GM10266 (cell line): Measurements from ENCODE around the gene MARK2.
A peak's percentile ranks its signal among the peaks of the same experiment; 100 is the strongest.

Experiments used
- DNase-seq: peaks from one replicate; pipeline ENCODE4 v3.0.0; 2012; ENCODE audit errors: extremely low spot score
- TF ChIP-seq, protein P1 (sequence below): IDR thresholded peaks from 2 replicates; pipeline ENCODE4 v1.5.1; 2012; ENCODE audit warnings: mild to moderate bottlenecking, low read depth; ENCODE audit not compliant: control insufficient read depth, insufficient read depth; ENCODE audit errors: missing control alignments

MARK2 gene

DNA sequence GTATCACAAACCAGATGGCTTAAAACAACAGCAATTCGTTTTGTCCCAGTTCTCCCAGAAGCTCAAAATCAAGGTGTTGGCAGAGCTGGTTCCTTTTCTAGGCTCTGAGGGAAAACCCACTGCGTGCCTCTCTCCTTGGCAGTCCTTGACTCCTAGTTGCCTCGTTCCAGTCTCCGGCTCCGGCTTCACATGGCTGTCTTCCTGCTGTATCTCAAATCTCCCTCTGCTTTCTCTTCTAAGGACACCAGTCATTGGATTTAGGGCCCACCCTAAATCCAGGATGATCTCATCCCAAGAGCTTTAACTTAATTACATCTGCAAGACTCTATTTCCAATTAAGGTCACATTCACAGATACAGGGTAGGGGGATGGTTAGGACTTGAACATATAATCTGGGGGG is 90.7 kb downstream of the MARK2 start:
- TF ChIP-seq, protein P1, sequence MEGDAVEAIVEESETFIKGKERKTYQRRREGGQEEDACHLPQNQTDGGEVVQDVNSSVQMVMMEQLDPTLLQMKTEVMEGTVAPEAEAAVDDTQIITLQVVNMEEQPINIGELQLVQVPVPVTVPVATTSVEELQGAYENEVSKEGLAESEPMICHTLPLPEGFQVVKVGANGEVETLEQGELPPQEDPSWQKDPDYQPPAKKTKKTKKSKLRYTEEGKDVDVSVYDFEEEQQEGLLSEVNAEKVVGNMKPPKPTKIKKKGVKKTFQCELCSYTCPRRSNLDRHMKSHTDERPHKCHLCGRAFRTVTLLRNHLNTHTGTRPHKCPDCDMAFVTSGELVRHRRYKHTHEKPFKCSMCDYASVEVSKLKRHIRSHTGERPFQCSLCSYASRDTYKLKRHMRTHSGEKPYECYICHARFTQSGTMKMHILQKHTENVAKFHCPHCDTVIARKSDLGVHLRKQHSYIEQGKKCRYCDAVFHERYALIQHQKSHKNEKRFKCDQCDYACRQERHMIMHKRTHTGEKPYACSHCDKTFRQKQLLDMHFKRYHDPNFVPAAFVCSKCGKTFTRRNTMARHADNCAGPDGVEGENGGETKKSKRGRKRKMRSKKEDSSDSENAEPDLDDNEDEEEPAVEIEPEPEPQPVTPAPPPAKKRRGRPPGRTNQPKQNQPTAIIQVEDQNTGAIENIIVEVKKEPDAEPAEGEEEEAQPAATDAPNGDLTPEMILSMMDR, result no peak

DNA sequence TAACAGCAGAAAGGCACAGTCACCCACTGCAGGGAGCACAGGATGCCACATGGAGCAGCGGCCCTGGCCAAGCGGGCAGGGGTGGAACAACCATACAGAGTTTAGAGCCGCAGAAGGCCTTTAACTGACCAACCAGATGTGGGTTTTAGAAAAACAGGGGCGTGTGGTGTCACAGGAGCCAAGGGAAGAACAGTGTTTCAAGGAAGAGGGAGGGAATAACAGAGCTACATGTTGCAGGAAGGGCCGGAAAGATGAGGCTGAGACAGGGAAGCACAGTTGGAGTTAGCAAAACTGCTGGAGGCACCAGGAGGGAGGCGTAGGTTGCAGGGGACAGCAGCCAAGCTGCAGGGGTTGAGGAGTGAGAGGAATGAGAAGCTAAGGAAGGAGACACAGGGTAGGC is 92.1 kb downstream of the MARK2 start:
- DNase-seq, result no peak
- TF ChIP-seq, protein P1, result no peak

More for the DNA sequence above, 90.7 kb downstream of the MARK2 start:
- no peak for DNase-seq

DNA sequence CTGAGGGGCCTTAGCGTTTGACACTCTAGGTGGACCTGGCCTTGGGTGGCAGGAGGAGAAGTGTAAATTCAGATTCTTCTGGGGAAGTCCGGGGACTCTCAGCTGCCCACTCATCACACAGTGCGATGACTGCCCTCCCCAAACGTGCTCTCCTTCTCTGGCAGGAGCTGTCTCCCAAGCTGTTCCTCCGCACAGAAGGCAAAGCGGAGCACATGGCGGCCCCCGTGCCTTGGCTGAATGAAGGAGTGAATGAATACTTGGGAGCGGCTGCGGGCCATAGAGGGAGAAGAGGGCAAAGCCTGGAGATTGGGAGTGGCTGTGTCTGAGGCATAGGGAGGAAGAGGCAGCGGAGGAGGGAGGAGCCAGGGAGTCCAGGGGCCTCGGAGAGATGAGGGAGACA is 93.0 kb downstream of the MARK2 start:
- TF ChIP-seq, protein P1, result no peak
- no peak for DNase-seq

DNA sequence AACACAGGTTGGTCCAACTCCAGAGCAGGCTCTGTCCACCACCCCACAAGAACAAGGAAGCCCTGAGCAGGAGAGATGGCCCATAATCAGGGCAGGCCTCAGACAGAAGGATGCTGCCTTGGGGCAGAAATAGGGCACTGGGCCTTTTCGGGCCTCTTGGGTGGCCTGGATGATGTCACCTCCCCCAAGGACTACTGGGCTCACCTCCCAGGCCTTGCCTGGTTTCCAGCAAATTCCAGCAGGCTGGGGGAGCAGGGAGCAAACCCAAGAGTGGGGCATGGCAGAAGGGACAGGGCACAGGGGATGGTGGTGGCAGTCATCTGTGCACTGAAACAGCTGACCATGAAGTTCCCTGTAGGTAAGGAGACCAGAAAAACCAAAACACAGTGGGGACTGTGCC is 94.5 kb downstream of the MARK2 start:
- TF ChIP-seq, protein P1, result no peak
- no peak for DNase-seq

DNA sequence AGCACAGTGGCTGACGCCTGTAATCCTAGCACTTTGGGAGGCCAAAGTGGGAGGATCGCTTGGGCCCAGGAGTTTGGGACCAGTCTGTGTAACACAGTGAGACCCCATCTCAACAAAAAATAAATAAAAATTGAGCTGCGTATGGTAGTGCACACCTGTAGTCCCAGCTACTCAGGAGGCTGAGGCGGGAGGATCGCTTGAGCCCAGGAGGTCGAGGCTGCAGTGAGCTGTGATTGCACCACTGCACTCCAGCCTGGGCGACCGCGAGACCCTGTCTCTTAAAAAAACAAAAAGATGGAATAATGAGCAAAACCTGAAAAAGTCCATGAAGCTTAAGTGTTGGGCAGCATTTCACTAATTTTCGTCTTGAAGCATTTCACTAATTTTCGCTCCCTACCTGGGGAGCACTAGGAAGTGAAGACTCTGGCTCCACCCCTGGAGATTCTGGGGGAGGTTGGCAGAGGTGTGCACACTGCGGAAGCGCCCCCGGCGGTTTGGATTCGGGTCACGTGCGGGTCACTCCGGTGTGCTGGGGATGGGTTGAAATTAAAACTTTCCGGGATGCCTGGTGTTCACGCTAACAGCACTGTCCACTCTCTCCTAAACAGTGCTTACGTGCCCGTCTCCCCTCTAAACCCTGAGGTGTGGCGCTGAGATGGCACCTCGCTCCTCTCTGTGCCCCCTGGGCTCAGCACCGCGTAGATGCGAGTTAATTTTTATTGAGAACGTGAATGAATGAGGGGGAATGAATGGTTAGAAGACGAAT is 99.0 kb downstream of the MARK2 start:
- TF ChIP-seq, protein P1, result no peak
- DNase-seq, result peak; percentile 31

DNA sequence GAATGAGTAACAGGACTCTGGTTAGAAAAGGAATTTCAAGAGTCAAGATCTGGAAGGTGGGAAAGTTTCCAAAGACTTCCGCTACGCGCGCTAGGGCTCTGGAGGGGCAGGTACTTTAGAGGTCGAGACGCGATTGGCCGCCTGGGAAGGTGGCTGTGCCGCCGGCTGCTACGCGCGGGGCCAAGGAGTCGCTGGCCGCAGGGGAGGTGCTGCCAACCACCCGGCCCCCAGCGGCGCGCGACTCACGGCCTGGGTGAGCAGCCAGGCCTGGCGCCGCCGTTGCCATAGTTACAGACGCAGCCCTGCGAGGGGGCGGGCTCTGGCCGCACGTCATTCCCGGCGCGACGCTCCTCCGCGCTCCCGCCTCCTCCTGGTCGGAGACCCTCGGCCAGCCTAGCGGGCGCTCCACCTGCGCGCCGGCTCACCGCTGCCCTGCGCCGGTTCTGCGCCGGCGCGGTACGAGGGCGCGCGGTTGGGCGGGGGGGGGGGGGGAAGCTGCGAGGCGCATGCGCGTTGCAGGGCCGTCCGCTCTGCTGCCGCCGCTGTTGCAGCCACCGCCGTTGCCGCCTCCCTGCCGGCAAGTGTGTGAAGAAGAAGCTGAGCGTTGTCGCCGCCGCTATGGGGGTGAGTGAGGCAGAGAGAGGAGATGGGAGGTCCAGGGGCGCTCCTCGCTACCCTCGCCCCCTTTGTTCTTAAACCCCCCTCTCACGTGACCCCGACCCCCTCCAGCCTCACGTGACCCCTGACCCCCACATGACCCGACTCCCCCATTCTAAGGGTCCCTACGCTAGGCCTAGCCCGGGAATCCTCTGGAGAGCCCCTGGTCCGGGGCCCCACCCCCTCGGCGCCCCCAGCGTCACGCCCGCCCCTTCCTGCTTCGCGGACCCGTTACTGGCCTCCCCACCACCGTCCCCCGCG is 99.8 kb downstream of the MARK2 start, which contains the start of gene NAA40:
Gene NAA40, plus strand, starts transcription at position 524 of the 918 bp plus-strand sequence. Its CDS starts 95 bp downstream, at position 619.
- peak; percentile 99 for DNase-seq
- TF ChIP-seq, protein P1, result no peak
